Germinal center (tissue), 1 donor: ENCODE data around the gene FBXO34.
A peak's percentile ranks its signal among the peaks of the same experiment; 100 is the strongest.
"Not testable (repeated sequence)": the region's sequence is repeated elsewhere in the genome, so short reads cannot be mapped to it uniquely, and the experiment has no call there.

Experiments
- DNase-seq: peaks from one replicate; pipeline ENCODE4 v3.0.0; 2012; ENCODE audit warnings: mixed read lengths, low spot score

FBXO34 gene

GRCh38 chr14:55348766-55349453, 77.7 kb downstream of the FBXO34 start:
- DNase-seq = peak; percentile 11

- DNase-seq = no peak
These were observed 78.3 kb downstream of the FBXO34 start for GRCh38 chr14:55349565-55349964.

GRCh38 chr14:55350461-55350860, 79.2 kb downstream of the FBXO34 start:
- no peak for DNase-seq

- DNase-seq = no peak
These were observed 79.9 kb downstream of the FBXO34 start for GRCh38 chr14:55351111-55351510.

- DNase-seq = no peak
These were observed 81.0 kb downstream of the FBXO34 start for GRCh38 chr14:55352201-55352600.

GRCh38 chr14:55353686-55354467, 82.7 kb downstream of the FBXO34 start:
- DNase-seq = no peak

GRCh38 chr14:55354500-55354899, 83.3 kb downstream of the FBXO34 start:
- peak; percentile 63 for DNase-seq

GRCh38 chr14:55355922-55356321, 84.7 kb downstream of the FBXO34 start:
- no peak for DNase-seq

GRCh38 chr14:55356913-55357312, 85.7 kb downstream of the FBXO34 start:
- no peak for DNase-seq

- DNase-seq = no peak
These were observed 88.1 kb downstream of the FBXO34 start for GRCh38 chr14:55359307-55359706.

- no peak for DNase-seq
These were observed 90.0 kb downstream of the FBXO34 start for GRCh38 chr14:55361190-55361589.

GRCh38 chr14:55366271-55366670, 95.0 kb downstream of the FBXO34 start:
- no peak for DNase-seq

- DNase-seq = no peak
These were observed 99.7 kb downstream of the FBXO34 start for GRCh38 chr14:55370883-55371455.

- DNase-seq = no peak
These were observed 101.2 kb downstream of the FBXO34 start for GRCh38 chr14:55372423-55372822.

GRCh38 chr14:55372825-55373224, 101.6 kb downstream of the FBXO34 start:
- no peak for DNase-seq

- no peak for DNase-seq
These were observed 102.8 kb downstream of the FBXO34 start for GRCh38 chr14:55373784-55374705.

- no peak for DNase-seq
These were observed 103.5 kb downstream of the FBXO34 start for GRCh38 chr14:55374771-55375170.

GRCh38 chr14:55377236-55377635, 106.0 kb downstream of the FBXO34 start:
- no peak for DNase-seq

- DNase-seq = no peak
These were observed 109.8 kb downstream of the FBXO34 start for GRCh38 chr14:55381040-55381439.

- DNase-seq = no peak
These were observed 110.3 kb downstream of the FBXO34 start for GRCh38 chr14:55381561-55381960.

- no peak for DNase-seq
These were observed 111.3 kb downstream of the FBXO34 start for GRCh38 chr14:55382483-55382882.

- DNase-seq = not testable (repeated sequence)
These were observed 111.8 kb downstream of the FBXO34 start for GRCh38 chr14:55383056-55383466.
